ENCODE data around the gene MACF1. TPM values are rescaled to one million over a fixed set of nuclear protein-coding genes. Genes with fewer than 3 reads are reported as not detected.
A peak's percentile ranks its signal among the peaks of the same experiment; 100 is the strongest.

Gene MACF1
- total RNA-seq, 2 donors from 2014 or later, result 510 to 525 TPM

GRCh38 chr1:39292401-39292800 lies 87.9 kb downstream of the MACF1 start:
- ATAC-seq, result no peak
- H3K4me3 Mint-ChIP-seq, result no peak overlapping the region
- H3K36me3 Mint-ChIP-seq (ENCODE audit: low read depth), result peaks cover 3% of the 10 kb centered on the region
- no peak overlapping the region for H3K27ac Mint-ChIP-seq
- no peak for DNase-seq
- no peaks in the 10 kb centered on the region for H3K9me3 ChIP-seq (ENCODE audit: control insufficient read depth, low read length, poor library complexity, severe bottlenecking)
- peaks cover 22% of the 10 kb centered on the region for H3K4me1 Mint-ChIP-seq
- no peaks in the 10 kb centered on the region for H3K27me3 Mint-ChIP-seq

- Mint-ChIP-seq H3K27ac (peak overlapping the region; percentile 49), H3K4me3 (no peak overlapping the region), H3K4me1 (peaks cover 22% of the 10 kb centered on the region), H3K27me3 (no peaks in the 10 kb centered on the region), H3K36me3 (ENCODE audit: low read depth) (peaks cover 3% of the 10 kb centered on the region)
- DNase-seq (no peak), ATAC-seq (no peak)
- no peaks in the 10 kb centered on the region for H3K9me3 ChIP-seq (ENCODE audit: control insufficient read depth, low read length, poor library complexity, severe bottlenecking)
Observed at GRCh38 chr1:39293375-39294070, 89.0 kb downstream of the MACF1 start.

- Mint-ChIP-seq H3K4me3 (no peak overlapping the region), H3K4me1 (peaks cover 17% of the 10 kb centered on the region), H3K27ac (peak overlapping the region; percentile 49), H3K27me3 (no peaks in the 10 kb centered on the region), H3K36me3 (ENCODE audit: low read depth) (peaks cover 3% of the 10 kb centered on the region)
- H3K9me3 ChIP-seq (ENCODE audit: control insufficient read depth, low read length, poor library complexity, severe bottlenecking), result no peaks in the 10 kb centered on the region
- DNase-seq (no peak), ATAC-seq (no peak)
Observed at GRCh38 chr1:39294531-39294930, 90.0 kb downstream of the MACF1 start.

GRCh38 chr1:39295901-39296300 lies 91.4 kb downstream of the MACF1 start:
- Mint-ChIP-seq H3K27me3 (no peaks in the 10 kb centered on the region), H3K27ac (peak overlapping the region; percentile 49), H3K36me3 (ENCODE audit: low read depth) (peaks cover 9% of the 10 kb centered on the region), H3K4me1 (peaks cover 13% of the 10 kb centered on the region), H3K4me3 (no peak overlapping the region)
- ATAC-seq (no peak), DNase-seq (no peak)
- no peaks in the 10 kb centered on the region for H3K9me3 ChIP-seq (ENCODE audit: control insufficient read depth, low read length, poor library complexity, severe bottlenecking)

- no peaks in the 10 kb centered on the region for H3K9me3 ChIP-seq (ENCODE audit: control insufficient read depth, low read length, poor library complexity, severe bottlenecking)
- ATAC-seq (no peak), DNase-seq (no peak)
- Mint-ChIP-seq H3K4me3 (no peak overlapping the region), H3K4me1 (peaks cover 9% of the 10 kb centered on the region), H3K27ac (no peak overlapping the region), H3K36me3 (ENCODE audit: low read depth) (peaks cover 9% of the 10 kb centered on the region), H3K27me3 (no peaks in the 10 kb centered on the region)
Observed at GRCh38 chr1:39297551-39297950, 93.1 kb downstream of the MACF1 start.

- no peak for ATAC-seq
- Mint-ChIP-seq H3K4me1 (peaks cover 4% of the 10 kb centered on the region), H3K27me3 (no peaks in the 10 kb centered on the region), H3K27ac (no peak overlapping the region), H3K36me3 (ENCODE audit: low read depth) (peaks cover 14% of the 10 kb centered on the region), H3K4me3 (no peak overlapping the region)
- DNase-seq, result no peak
- no peaks in the 10 kb centered on the region for H3K9me3 ChIP-seq (ENCODE audit: control insufficient read depth, low read length, poor library complexity, severe bottlenecking)
Observed at GRCh38 chr1:39301606-39302005, 97.1 kb downstream of the MACF1 start.

GRCh38 chr1:39305555-39305954 lies 101.1 kb downstream of the MACF1 start:
- Mint-ChIP-seq H3K27ac (no peak overlapping the region), H3K4me3 (no peak overlapping the region), H3K27me3 (no peaks in the 10 kb centered on the region), H3K36me3 (ENCODE audit: low read depth) (peaks cover 16% of the 10 kb centered on the region), H3K4me1 (peaks cover 6% of the 10 kb centered on the region)
- DNase-seq (no peak), ATAC-seq (no peak)
- no peaks in the 10 kb centered on the region for H3K9me3 ChIP-seq (ENCODE audit: control insufficient read depth, low read length, poor library complexity, severe bottlenecking)

- H3K27ac Mint-ChIP-seq, result peak overlapping the region; percentile 2
- H3K27me3 Mint-ChIP-seq, result no peaks in the 10 kb centered on the region
- no peaks in the 10 kb centered on the region for H3K9me3 ChIP-seq (ENCODE audit: control insufficient read depth, low read length, poor library complexity, severe bottlenecking)
- H3K36me3 Mint-ChIP-seq (ENCODE audit: low read depth), result peaks cover 25% of the 10 kb centered on the region
- ATAC-seq (no peak), DNase-seq (no peak)
- peaks cover 15% of the 10 kb centered on the region for H3K4me1 Mint-ChIP-seq
- H3K4me3 Mint-ChIP-seq, result no peak overlapping the region
Observed at GRCh38 chr1:39310015-39310414, 105.5 kb downstream of the MACF1 start.

GRCh38 chr1:39310691-39311090 lies 106.2 kb downstream of the MACF1 start:
- no peaks in the 10 kb centered on the region for H3K27me3 Mint-ChIP-seq
- no peak for ATAC-seq
- DNase-seq, result no peak
- peaks cover 26% of the 10 kb centered on the region for H3K36me3 Mint-ChIP-seq (ENCODE audit: low read depth)
- H3K9me3 ChIP-seq (ENCODE audit: control insufficient read depth, low read length, poor library complexity, severe bottlenecking), result no peaks in the 10 kb centered on the region
- H3K4me1 Mint-ChIP-seq, result peaks cover 15% of the 10 kb centered on the region
- no peak overlapping the region for H3K27ac Mint-ChIP-seq
- no peak overlapping the region for H3K4me3 Mint-ChIP-seq

GRCh38 chr1:39317111-39317510 lies 112.6 kb downstream of the MACF1 start:
- ATAC-seq (no peak), DNase-seq (no peak)
- H3K36me3 Mint-ChIP-seq (ENCODE audit: low read depth), result peaks cover 17% of the 10 kb centered on the region
- H3K9me3 ChIP-seq (ENCODE audit: control insufficient read depth, low read length, poor library complexity, severe bottlenecking), result no peaks in the 10 kb centered on the region
- H3K4me3 Mint-ChIP-seq, result no peak overlapping the region
- peaks cover 9% of the 10 kb centered on the region for H3K4me1 Mint-ChIP-seq
- no peaks in the 10 kb centered on the region for H3K27me3 Mint-ChIP-seq
- no peak overlapping the region for H3K27ac Mint-ChIP-seq

- ATAC-seq (no peak), DNase-seq (no peak)
- no peaks in the 10 kb centered on the region for H3K9me3 ChIP-seq (ENCODE audit: control insufficient read depth, low read length, poor library complexity, severe bottlenecking)
- peak overlapping the region; percentile 45 for H3K27ac Mint-ChIP-seq
- no peak overlapping the region for H3K4me3 Mint-ChIP-seq
- H3K27me3 Mint-ChIP-seq, result no peaks in the 10 kb centered on the region
- peaks cover 9% of the 10 kb centered on the region for H3K4me1 Mint-ChIP-seq
- H3K36me3 Mint-ChIP-seq (ENCODE audit: low read depth), result peaks cover 15% of the 10 kb centered on the region
Observed at GRCh38 chr1:39317910-39318633, 113.6 kb downstream of the MACF1 start.

- H3K27ac Mint-ChIP-seq, result peak overlapping the region; percentile 14
- H3K36me3 Mint-ChIP-seq (ENCODE audit: low read depth), result peaks cover 4% of the 10 kb centered on the region
- no peak for DNase-seq
- ATAC-seq, result no peak
- peaks cover 8% of the 10 kb centered on the region for H3K4me1 Mint-ChIP-seq
- no peaks in the 10 kb centered on the region for H3K27me3 Mint-ChIP-seq
- no peak overlapping the region for H3K4me3 Mint-ChIP-seq
- H3K9me3 ChIP-seq (ENCODE audit: control insufficient read depth, low read length, poor library complexity, severe bottlenecking), result no peaks in the 10 kb centered on the region
Observed at GRCh38 chr1:39321979-39322378, 117.5 kb downstream of the MACF1 start.

- Mint-ChIP-seq H3K4me1 (peaks cover 9% of the 10 kb centered on the region), H3K36me3 (ENCODE audit: low read depth) (peaks cover 3% of the 10 kb centered on the region), H3K27me3 (no peaks in the 10 kb centered on the region), H3K4me3 (no peak overlapping the region), H3K27ac (no peak overlapping the region)
- DNase-seq, result no peak
- no peak for ATAC-seq
- H3K9me3 ChIP-seq (ENCODE audit: control insufficient read depth, low read length, poor library complexity, severe bottlenecking), result no peaks in the 10 kb centered on the region
Observed at GRCh38 chr1:39322431-39322830, 117.9 kb downstream of the MACF1 start.

GRCh38 chr1:39324888-39325287 lies 120.4 kb downstream of the MACF1 start:
- Mint-ChIP-seq H3K36me3 (ENCODE audit: low read depth) (peaks cover 3% of the 10 kb centered on the region), H3K27ac (no peak overlapping the region), H3K27me3 (no peaks in the 10 kb centered on the region), H3K4me1 (peaks cover 22% of the 10 kb centered on the region), H3K4me3 (no peak overlapping the region)
- DNase-seq, result no peak
- no peaks in the 10 kb centered on the region for H3K9me3 ChIP-seq (ENCODE audit: control insufficient read depth, low read length, poor library complexity, severe bottlenecking)
- no peak for ATAC-seq

Data from T-helper 17 cell (primary cell).